CD14-positive monocyte (primary cell): ENCODE results near the gene HOXA11. TPM values are rescaled to one million over a fixed set of nuclear protein-coding genes. Genes with fewer than 3 reads are reported as not detected.

Source experiments
- DNase-seq, 3 donors: peaks; one replicate each; pipeline ENCODE4 v3.0.0-alpha.2; 2011 to 2022
- H2AFZ ChIP-seq: 2 replicates; pipeline ENCODE4 v1.6.0; 2012; ENCODE audit warnings: mild to moderate bottlenecking, low read depth, low read length, inconsistent platforms; ENCODE audit not compliant: insufficient read depth, poor library complexity, severe bottlenecking
- H3K27ac ChIP-seq, 2 donors: 1 replicate in 1 of 2; 2 replicates in 1 of 2; pipeline ENCODE4 v1.5.1; 2012 to 2013; ENCODE audit warnings: low read length in 2 of 2, control low read depth in 1 of 2, inconsistent platforms in 1 of 2, low read depth in 1 of 2, mild to moderate bottlenecking in 1 of 2
- H3K27me3 ChIP-seq, 2 donors: one replicate each; pipeline versions ENCODE4 v1.6.0 to v1.6.1; 2011 to 2013; ENCODE audit warnings: low read length in 2 of 2; ENCODE audit not compliant: control insufficient read depth in 2 of 2, insufficient read depth in 2 of 2
- H3K36me3 ChIP-seq, 2 donors: replicated peaks in 1 of 2; 1 replicate in 1 of 2; 2 replicates in 1 of 2; pipeline versions ENCODE4 v1.5.1 to v1.6.1; 2012 to 2013; ENCODE audit warnings: low read length in 2 of 2, control low read depth in 1 of 2, inconsistent platforms in 1 of 2, mild to moderate bottlenecking in 1 of 2; ENCODE audit not compliant: insufficient read depth in 2 of 2, control insufficient read depth in 1 of 2
- H3K4me1 ChIP-seq, 2 donors: 1 replicate in 1 of 2; 2 replicates in 1 of 2; pipeline versions ENCODE4 v1.5.1 to v1.6.1; 2012 to 2013; ENCODE audit warnings: low read length in 2 of 2, control low read depth in 1 of 2, inconsistent platforms in 1 of 2, mild to moderate bottlenecking in 1 of 2, moderate library complexity in 1 of 2; ENCODE audit not compliant: insufficient read depth in 2 of 2, control insufficient read depth in 1 of 2
- H3K4me2 ChIP-seq: replicated peaks from 2 replicates; pipeline ENCODE3; 2012; ENCODE audit warnings: low read length, moderate library complexity, mild to moderate bottlenecking; ENCODE audit not compliant: poor library complexity, severe bottlenecking; ENCODE audit errors: extremely low read depth
- H3K4me3 ChIP-seq, 3 experiments: fragments of 200-600 bp in 1 of 3; sonication (generic) in 1 of 3; replicated peaks in 1 of 3; 1 replicate in 2 of 3; 2 replicates in 1 of 3; pipeline ENCODE4 v1.5.1; 2011 to 2013; ENCODE audit warnings: low read length in 3 of 3, mild to moderate bottlenecking in 3 of 3, control low read depth in 2 of 3, low read depth in 2 of 3, inconsistent platforms in 1 of 3, moderate library complexity in 1 of 3
- H3K79me2 ChIP-seq: 2 replicates; pipeline ENCODE4 v1.6.0; 2012; ENCODE audit warnings: mild to moderate bottlenecking, control low read depth, inconsistent platforms, low read length, moderate library complexity; ENCODE audit not compliant: insufficient read depth
- H3K9ac ChIP-seq: 2 replicates; pipeline ENCODE4 v1.6.0; 2017; ENCODE audit warnings: low read length, mild to moderate bottlenecking; ENCODE audit not compliant: insufficient read depth, poor library complexity, severe bottlenecking
- H3K9me3 ChIP-seq, 2 donors: replicated peaks in 1 of 2; 1 replicate in 1 of 2; 2 replicates in 1 of 2; pipeline versions ENCODE4 v1.5.1 to v1.6.1; 2012 to 2013; ENCODE audit warnings: low read length in 2 of 2, control low read depth in 1 of 2; ENCODE audit not compliant: control insufficient read depth in 1 of 2, insufficient read depth in 1 of 2
- H4K20me1 ChIP-seq: 2 replicates; pipeline ENCODE4 v1.6.0; 2012; ENCODE audit warnings: mild to moderate bottlenecking, low read length, control low read depth, moderate library complexity; ENCODE audit not compliant: insufficient read depth
- H3K27ac Mint-ChIP-seq, 7 donors: one replicate each; pipeline ENCODE4 v1.8.0; 2020; ENCODE audit warnings: mild to moderate bottlenecking in 7 of 7, mixed read lengths in 7 of 7, moderate library complexity in 6 of 7, inconsistent platforms in 2 of 7
- H3K27me3 Mint-ChIP-seq, 3 donors: one replicate each; pipeline ENCODE4 v1.8.0; 2021 to 2022; ENCODE audit warnings: low read depth in 3 of 3, mild to moderate bottlenecking in 3 of 3, mixed read lengths in 3 of 3, moderate library complexity in 3 of 3, inconsistent platforms in 1 of 3
- H3K36me3 Mint-ChIP-seq, 2 donors: one replicate each; pipeline ENCODE4 v1.8.0; 2020; ENCODE audit warnings: mixed read lengths in 2 of 2, inconsistent platforms in 1 of 2, mild to moderate bottlenecking in 1 of 2
- H3K4me1 Mint-ChIP-seq: one replicate; pipeline ENCODE4 v1.8.0; 2020; ENCODE audit warnings: mild to moderate bottlenecking, mixed read lengths
- H3K4me3 Mint-ChIP-seq, 2 donors: one replicate each; pipeline ENCODE4 v1.8.0; 2020; ENCODE audit warnings: mild to moderate bottlenecking in 2 of 2, mixed read lengths in 2 of 2, moderate library complexity in 1 of 2
- H3K9me3 Mint-ChIP-seq, 7 donors: one replicate each; pipeline ENCODE4 v1.8.0; 2020 to 2022; ENCODE audit warnings: mixed read lengths in 7 of 7, mild to moderate bottlenecking in 6 of 7, moderate library complexity in 6 of 7, inconsistent platforms in 2 of 7
- WGBS: methylation state at CpG from one replicate; pipeline ENCODE4 v1.1.5; 2013; ENCODE audit warnings: missing lambda C conversion rate; ENCODE audit not compliant: insufficient coverage; 5-methylcytosine and 5-hydroxymethylcytosine counted together
- intact Hi-C, 2 donors: fragments of 100-400 bp; cut with micrococcal nuclease; formaldehyde crosslinking; loops; one replicate each; pipeline versions ENCODE4 v1.15.0 to v1.15.1; 2023
- polyA plus RNA-seq, 3 donors: library from polyadenylated mRNA; depleted of rRNA in 1 of 3; unstranded in 2 of 3; stranded (reverse) in 1 of 3; fragments of 300-500 nt in 2 of 3; fragments of >200 nt in 1 of 3; fragmentation: Illumina TruSeq in 2 of 3; gene quantifications; 1 replicate in 2 of 3; 2 replicates in 1 of 3; pipeline ENCODE4 v1.2.3, GENCODE V29; 2012 to 2021
- TF ChIP-seq, protein P1 (sequence below): fragments of 200-600 bp; IDR thresholded peaks from one replicate; pipeline ENCODE4 v1.8.0; 2022; ENCODE audit warnings: antibody characterized with exemption, mild to moderate bottlenecking

Gene HOXA11
- polyA plus RNA-seq, 3 donors, result not detected

GRCh38 chr7:27163288-27164044 lies 21.6 kb downstream of the HOXA11 start:
- Histone ChIP-seq H3K4me2 (peak overlapping the region; percentile 69), H3K79me2 (peaks cover 7% of the 10 kb centered on the region)
- 5% methylated on average over 15 of the region's 24 CpGs for WGBS

DNA sequence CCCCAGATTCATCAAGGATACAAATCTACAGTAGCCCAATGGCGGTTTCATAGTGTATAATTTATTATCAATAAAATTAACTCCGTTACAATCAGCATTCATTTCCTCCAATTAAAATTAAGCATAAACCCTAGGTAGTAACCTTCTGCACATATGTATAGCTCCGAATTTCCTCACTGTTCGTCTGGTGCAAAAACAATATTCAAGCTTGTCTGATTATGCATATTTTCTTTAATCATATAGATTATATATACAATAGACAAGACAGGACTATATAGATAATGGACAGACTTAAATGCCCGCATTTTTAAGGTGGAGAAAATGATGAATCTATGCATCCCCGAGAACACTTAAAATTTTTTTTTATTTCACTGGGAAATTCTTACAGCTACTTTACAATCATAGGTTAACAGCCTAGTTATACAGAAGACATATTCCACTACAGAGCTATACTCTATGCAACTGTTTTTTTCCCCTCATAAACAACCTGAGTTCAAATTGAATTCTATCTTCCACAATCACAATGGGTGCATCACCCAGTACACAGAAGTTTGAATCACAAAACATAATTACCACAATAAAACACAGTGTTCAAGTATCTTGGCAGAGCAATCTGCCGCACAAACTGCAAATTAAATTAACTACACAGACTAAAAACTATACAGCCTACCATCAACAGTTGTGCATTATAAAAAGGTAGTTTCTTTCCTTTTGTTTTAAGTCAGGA lies 22.3 kb downstream of the HOXA11 start:
- Histone ChIP-seq H3K9ac (no peak overlapping the region), H2AFZ (no peak overlapping the region), H4K20me1 (no peaks in the 10 kb centered on the region), H3K4me1 (peaks cover 68 to 84% of the 10 kb centered on the region in 2 donors), H3K9me3 (peaks cover 18 to 39% of the 10 kb centered on the region in 2 donors), H3K36me3 (no peaks in the 10 kb centered on the region), H3K4me3 (peak overlapping the region in 1 of 3 experiments; percentile 74), H3K27me3 (peaks cover 57 to 92% of the 10 kb centered on the region in 2 donors), H3K4me2 (peak overlapping the region; percentile 69), H3K79me2 (peaks cover 7% of the 10 kb centered on the region), H3K27ac (no peak overlapping the region)
- Mint-ChIP-seq H3K36me3 (peaks cover 16 to 38% of the 10 kb centered on the region in 2 donors), H3K4me3 (peak overlapping the region in 1 of 2 donors; percentile 92), H3K9me3 (peaks cover 3 to 47% (median 35%) of the 10 kb centered on the region in 7 donors), H3K27me3 (peaks cover 84 to 93% (median 86%) of the 10 kb centered on the region in 3 donors), H3K4me1 (peaks cover 69% of the 10 kb centered on the region), H3K27ac (no peak overlapping the region)
- TF ChIP-seq, protein P1, sequence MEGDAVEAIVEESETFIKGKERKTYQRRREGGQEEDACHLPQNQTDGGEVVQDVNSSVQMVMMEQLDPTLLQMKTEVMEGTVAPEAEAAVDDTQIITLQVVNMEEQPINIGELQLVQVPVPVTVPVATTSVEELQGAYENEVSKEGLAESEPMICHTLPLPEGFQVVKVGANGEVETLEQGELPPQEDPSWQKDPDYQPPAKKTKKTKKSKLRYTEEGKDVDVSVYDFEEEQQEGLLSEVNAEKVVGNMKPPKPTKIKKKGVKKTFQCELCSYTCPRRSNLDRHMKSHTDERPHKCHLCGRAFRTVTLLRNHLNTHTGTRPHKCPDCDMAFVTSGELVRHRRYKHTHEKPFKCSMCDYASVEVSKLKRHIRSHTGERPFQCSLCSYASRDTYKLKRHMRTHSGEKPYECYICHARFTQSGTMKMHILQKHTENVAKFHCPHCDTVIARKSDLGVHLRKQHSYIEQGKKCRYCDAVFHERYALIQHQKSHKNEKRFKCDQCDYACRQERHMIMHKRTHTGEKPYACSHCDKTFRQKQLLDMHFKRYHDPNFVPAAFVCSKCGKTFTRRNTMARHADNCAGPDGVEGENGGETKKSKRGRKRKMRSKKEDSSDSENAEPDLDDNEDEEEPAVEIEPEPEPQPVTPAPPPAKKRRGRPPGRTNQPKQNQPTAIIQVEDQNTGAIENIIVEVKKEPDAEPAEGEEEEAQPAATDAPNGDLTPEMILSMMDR, result no peak
- intact Hi-C loops, result loop anchor here (5.0 to 10.0 kb wide), 4 partner anchors 308 to 795 kb away; no protein-coding TSS in a partner anchor
- no peak for DNase-seq
- no CpG with 5 or more reads among the region's 7 CpGs for WGBS

More at GRCh38 chr7:27163288-27164044, 21.6 kb downstream of the HOXA11 start:
- H3K4me3 Mint-ChIP-seq, result peak overlapping the region; percentile 72 to 92
- no peaks in the 10 kb centered on the region for H4K20me1 ChIP-seq
- peak overlapping the region; percentile 79 for H2AFZ ChIP-seq
- H3K4me3 ChIP-seq, result peak overlapping the region in 1 of 3 experiments; percentile 74
- H3K9me3 ChIP-seq, result peaks cover 18 to 36% of the 10 kb centered on the region in 2 donors
- no peak for DNase-seq
- no peak overlapping the region for H3K27ac ChIP-seq
- intact Hi-C loops, result loop anchor here (5.0 to 10.0 kb wide), 4 partner anchors 309 to 796 kb away; no protein-coding TSS in a partner anchor
- peaks cover 18 to 36% of the 10 kb centered on the region in 2 donors for H3K36me3 Mint-ChIP-seq
- H3K9ac ChIP-seq, result no peak overlapping the region
- peak overlapping the region in 2 of 7 donors; percentile 37 to 57 for H3K27ac Mint-ChIP-seq
- H3K27me3 Mint-ChIP-seq, result peaks cover 84 to 93% (median 86%) of the 10 kb centered on the region in 3 donors
- TF ChIP-seq, protein P1, result no peak
- peaks cover 3 to 46% (median 35%) of the 10 kb centered on the region in 7 donors for H3K9me3 Mint-ChIP-seq
- peaks cover 67% of the 10 kb centered on the region for H3K4me1 Mint-ChIP-seq
- peaks cover 57 to 92% of the 10 kb centered on the region in 2 donors for H3K27me3 ChIP-seq
- H3K4me1 ChIP-seq, result peaks cover 71 to 86% of the 10 kb centered on the region in 2 donors
- H3K36me3 ChIP-seq, result no peaks in the 10 kb centered on the region
